Measurements from ENCODE around the gene ITGB6. TPM values are rescaled to one million over a fixed set of nuclear protein-coding genes. Genes with fewer than 3 reads are reported as not detected.

The ITGB6 gene
- total RNA-seq, 1 donor from 2014 or later, result 7.6 TPM

GRCh38 chr2:160105366-160105765, 94.7 kb downstream of the ITGB6 start:
- Mint-ChIP-seq H3K9me3 (ENCODE audit: unreplicated experiment) (no peaks in the 10 kb centered on the region), H3K27ac (ENCODE audit: unreplicated experiment) (no peak overlapping the region)
- no peaks in the 10 kb centered on the region for H3K9me3 ChIP-seq (ENCODE audit: insufficient read depth, low read depth, low read length)

DNA sequence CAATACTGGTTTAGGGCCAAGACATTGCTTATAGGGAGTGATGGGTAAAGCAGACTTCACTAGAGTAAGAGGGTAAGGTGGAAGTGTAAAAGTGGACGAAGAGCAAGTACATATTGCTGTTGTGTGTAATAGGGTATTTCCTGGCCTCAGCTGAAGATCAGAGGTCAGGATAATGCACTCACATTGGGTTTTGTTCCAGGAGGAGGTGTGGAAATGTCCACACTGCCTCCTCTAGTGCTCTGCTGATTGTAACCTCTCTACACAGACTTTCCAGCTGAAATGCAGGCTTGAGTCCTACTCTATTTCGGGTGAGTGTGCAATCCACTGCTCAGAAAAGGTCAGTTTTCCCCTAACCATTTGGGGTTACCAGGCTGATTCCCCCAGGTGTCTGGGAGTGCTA, 96.0 kb downstream of the ITGB6 start:
- no peak for TF ChIP-seq EZH2 (IDR thresholded peaks at IDR 0.05; ENCODE audit: insufficient read depth, low read length)
- TF ChIP-seq, protein P1, sequence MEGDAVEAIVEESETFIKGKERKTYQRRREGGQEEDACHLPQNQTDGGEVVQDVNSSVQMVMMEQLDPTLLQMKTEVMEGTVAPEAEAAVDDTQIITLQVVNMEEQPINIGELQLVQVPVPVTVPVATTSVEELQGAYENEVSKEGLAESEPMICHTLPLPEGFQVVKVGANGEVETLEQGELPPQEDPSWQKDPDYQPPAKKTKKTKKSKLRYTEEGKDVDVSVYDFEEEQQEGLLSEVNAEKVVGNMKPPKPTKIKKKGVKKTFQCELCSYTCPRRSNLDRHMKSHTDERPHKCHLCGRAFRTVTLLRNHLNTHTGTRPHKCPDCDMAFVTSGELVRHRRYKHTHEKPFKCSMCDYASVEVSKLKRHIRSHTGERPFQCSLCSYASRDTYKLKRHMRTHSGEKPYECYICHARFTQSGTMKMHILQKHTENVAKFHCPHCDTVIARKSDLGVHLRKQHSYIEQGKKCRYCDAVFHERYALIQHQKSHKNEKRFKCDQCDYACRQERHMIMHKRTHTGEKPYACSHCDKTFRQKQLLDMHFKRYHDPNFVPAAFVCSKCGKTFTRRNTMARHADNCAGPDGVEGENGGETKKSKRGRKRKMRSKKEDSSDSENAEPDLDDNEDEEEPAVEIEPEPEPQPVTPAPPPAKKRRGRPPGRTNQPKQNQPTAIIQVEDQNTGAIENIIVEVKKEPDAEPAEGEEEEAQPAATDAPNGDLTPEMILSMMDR (IDR thresholded peaks at IDR 0.05; ENCODE audit: insufficient read depth, low read depth, low read length), result no peak
- Histone ChIP-seq H3K9ac (ENCODE audit: low read length) (no peak overlapping the region), H4K20me1 (ENCODE audit: insufficient read depth, low read length) (no peaks in the 10 kb centered on the region), H3K27me3 (ENCODE audit: insufficient read depth, low read length) (no peaks in the 10 kb centered on the region), H3K27ac (ENCODE audit: low read depth, low read length) (no peak overlapping the region), H3K79me2 (ENCODE audit: insufficient read depth, low read length) (no peaks in the 10 kb centered on the region), H2AFZ (ENCODE audit: low read depth, low read length) (no peak overlapping the region), H3K36me3 (ENCODE audit: insufficient read depth, low read length) (no peaks in the 10 kb centered on the region), H3K4me1 (ENCODE audit: insufficient read depth, low read length) (no peaks in the 10 kb centered on the region), H3K4me3 (ENCODE audit: insufficient read depth, low read depth, low read length) (no peak overlapping the region), H3K4me2 (ENCODE audit: low read length) (no peak overlapping the region), H3K9me3 (ENCODE audit: insufficient read depth, low read depth, low read length) (no peaks in the 10 kb centered on the region)
- Mint-ChIP-seq H3K27me3 (ENCODE audit: low read depth, unreplicated experiment) (no peaks in the 10 kb centered on the region), H3K36me3 (ENCODE audit: low read depth, unreplicated experiment) (no peaks in the 10 kb centered on the region), H3K4me3 (ENCODE audit: unreplicated experiment) (no peak overlapping the region), H3K9me3 (ENCODE audit: unreplicated experiment) (no peaks in the 10 kb centered on the region), H3K4me1 (ENCODE audit: low read depth, unreplicated experiment) (peaks cover 25% of the 10 kb centered on the region), H3K27ac (ENCODE audit: unreplicated experiment) (no peak overlapping the region)
- DNase-seq (ENCODE audit: low read depth), result no peak
- no peak for FAIRE-seq

More at GRCh38 chr2:160105366-160105765, 94.7 kb downstream of the ITGB6 start:
- H2AFZ ChIP-seq (ENCODE audit: low read depth, low read length), result no peak overlapping the region
- Mint-ChIP-seq H3K27me3 (ENCODE audit: low read depth, unreplicated experiment) (no peaks in the 10 kb centered on the region), H3K36me3 (ENCODE audit: low read depth, unreplicated experiment) (no peaks in the 10 kb centered on the region), H3K4me3 (ENCODE audit: unreplicated experiment) (no peak overlapping the region), H3K4me1 (ENCODE audit: low read depth, unreplicated experiment) (peaks cover 27% of the 10 kb centered on the region)
- DNase-seq (ENCODE audit: low read depth) (no peak), FAIRE-seq (no peak)
- no peaks in the 10 kb centered on the region for H3K4me1 ChIP-seq (ENCODE audit: insufficient read depth, low read length)
- H3K4me2 ChIP-seq (ENCODE audit: low read length), result no peak overlapping the region
- no peaks in the 10 kb centered on the region for H3K27me3 ChIP-seq (ENCODE audit: insufficient read depth, low read length)
- no peaks in the 10 kb centered on the region for H4K20me1 ChIP-seq (ENCODE audit: insufficient read depth, low read length)
- no peak overlapping the region for H3K9ac ChIP-seq (ENCODE audit: low read length)
- no peaks in the 10 kb centered on the region for H3K79me2 ChIP-seq (ENCODE audit: insufficient read depth, low read length)
- TF ChIP-seq, protein P1 (IDR thresholded peaks at IDR 0.05; ENCODE audit: insufficient read depth, low read depth, low read length), result no peak
- no peak for TF ChIP-seq EZH2 (IDR thresholded peaks at IDR 0.05; ENCODE audit: insufficient read depth, low read length)
- H3K36me3 ChIP-seq (ENCODE audit: insufficient read depth, low read length), result no peaks in the 10 kb centered on the region
- H3K27ac ChIP-seq (ENCODE audit: low read depth, low read length), result no peak overlapping the region
- no peak overlapping the region for H3K4me3 ChIP-seq (ENCODE audit: insufficient read depth, low read depth, low read length)

DNA sequence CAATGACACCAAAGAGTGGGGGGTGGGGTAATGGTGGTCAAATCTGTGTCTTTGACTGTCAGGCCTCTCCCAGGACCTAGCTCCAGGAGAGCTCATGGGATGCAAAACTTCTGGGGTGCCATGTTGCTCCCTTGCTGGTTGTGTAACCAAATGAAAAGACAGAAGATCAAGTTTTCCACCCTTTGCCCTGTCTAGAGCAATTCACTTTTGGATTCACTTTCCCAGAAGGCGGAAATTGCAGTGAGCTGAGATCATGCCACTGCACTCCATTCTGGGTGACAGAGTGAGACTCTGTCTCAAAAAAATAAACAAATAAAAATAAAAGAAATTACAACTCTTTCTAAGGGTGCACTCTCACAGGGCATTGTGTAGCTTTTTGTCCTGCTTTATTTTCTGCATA, 102.7 kb downstream of the ITGB6 start:
- Histone ChIP-seq H3K9ac (ENCODE audit: low read length) (no peak overlapping the region), H2AFZ (ENCODE audit: low read depth, low read length) (no peak overlapping the region), H3K4me3 (ENCODE audit: insufficient read depth, low read depth, low read length) (no peak overlapping the region), H3K27me3 (ENCODE audit: insufficient read depth, low read length) (no peaks in the 10 kb centered on the region), H3K9me3 (ENCODE audit: insufficient read depth, low read depth, low read length) (no peaks in the 10 kb centered on the region), H4K20me1 (ENCODE audit: insufficient read depth, low read length) (no peaks in the 10 kb centered on the region), H3K27ac (ENCODE audit: low read depth, low read length) (no peak overlapping the region), H3K36me3 (ENCODE audit: insufficient read depth, low read length) (no peaks in the 10 kb centered on the region), H3K4me1 (ENCODE audit: insufficient read depth, low read length) (no peaks in the 10 kb centered on the region), H3K4me2 (ENCODE audit: low read length) (no peak overlapping the region), H3K79me2 (ENCODE audit: insufficient read depth, low read length) (no peaks in the 10 kb centered on the region)
- FAIRE-seq (no peak), DNase-seq (ENCODE audit: low read depth) (no peak)
- Mint-ChIP-seq H3K27me3 (ENCODE audit: low read depth, unreplicated experiment) (no peaks in the 10 kb centered on the region), H3K4me1 (ENCODE audit: low read depth, unreplicated experiment) (peaks cover 17% of the 10 kb centered on the region), H3K27ac (ENCODE audit: unreplicated experiment) (no peak overlapping the region), H3K4me3 (ENCODE audit: unreplicated experiment) (no peak overlapping the region), H3K36me3 (ENCODE audit: low read depth, unreplicated experiment) (no peaks in the 10 kb centered on the region), H3K9me3 (ENCODE audit: unreplicated experiment) (peaks cover 8% of the 10 kb centered on the region)
- TF ChIP-seq, protein P1 (IDR thresholded peaks at IDR 0.05; ENCODE audit: insufficient read depth, low read depth, low read length), result no peak
- TF ChIP-seq EZH2 (IDR thresholded peaks at IDR 0.05; ENCODE audit: insufficient read depth, low read length), result no peak

All from astrocyte (in vitro differentiated cells and primary cell).